ENCODE data around the gene TAF10.

GRCh38 chr11:6565988-6566703 lies 45.9 kb downstream of the TAF10 start:
- TF ChIP-seq CTCF (IDR thresholded peaks at IDR 0.05) (no peak), POLR2AphosphoS5 (IDR thresholded peaks at IDR 0.05; ENCODE audit: low read depth, low read length) (no peak), TCF7L2 (IDR thresholded peaks at IDR 0.05; ENCODE audit: low read depth, low read length) (no peak), SIN3A (IDR thresholded peaks at IDR 0.05; ENCODE audit: borderline replicate concordance, insufficient read depth, low read depth, low read length) (no peak)
